GM12892 (cell line): ENCODE measurements around the gene MYBPC3.

Experiments used
- POLR2A ChIP-seq: IDR thresholded peaks from 2 replicates; pipeline ENCODE4 v1.6.1; 2011; ENCODE audit warnings: low read depth, low read length, control low read depth
- POLR2AphosphoS5 ChIP-seq: IDR thresholded peaks from 2 replicates; pipeline ENCODE4 v1.6.1; 2011; ENCODE audit warnings: low read depth, low read length, control low read depth

DNA sequence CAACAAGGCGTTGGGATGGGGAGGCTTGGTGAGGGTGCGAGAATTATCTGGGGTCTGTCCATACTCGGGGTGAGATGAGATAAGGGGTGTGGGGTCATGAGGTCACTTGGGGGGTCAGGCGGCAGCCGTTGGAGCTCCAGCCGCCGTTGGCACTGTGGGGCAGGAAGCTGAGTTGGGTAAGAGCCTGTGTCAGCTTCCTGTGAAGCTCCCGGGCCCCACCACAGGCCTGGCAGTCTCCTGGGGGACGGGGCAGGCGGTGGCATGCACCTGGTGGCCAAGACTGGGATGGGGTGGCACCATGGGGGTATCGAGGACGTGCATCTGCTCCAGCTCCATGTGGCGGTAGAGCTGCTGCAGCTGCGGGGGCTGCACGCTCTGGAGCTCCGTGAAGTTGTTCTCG, 7.1 kb upstream of the MYBPC3 start:
- TF ChIP-seq POLR2A (no peak), POLR2AphosphoS5 (no peak)
